Activated effector memory CD4-positive, alpha-beta T cell treated with Interleukin-2 at 50 U/mL for 16 hours (primary cell): Measurements from ENCODE around the gene TREML4.

ENCODE experiments used
- DNase-seq: peaks from one replicate; pipeline ENCODE4 v3.0.0-alpha.2; 2020

TREML4 gene

GRCh38 chr6:41288030-41288753 lies 60.0 kb downstream of the TREML4 start:
- no peak for DNase-seq
